IMR-90 (cell line): ENCODE data around the gene MAGI2. TPM values are rescaled to one million over a fixed set of nuclear protein-coding genes. Genes with fewer than 3 reads are reported as not detected.

Experiments used
- ATAC-seq: fragments of 200-7000 bp; cut with Tn5 transposase; 2 replicates; pipeline ENCODE4 v1.9.1; 2020; ENCODE audit warnings: low read depth, mild to moderate bottlenecking, moderate library complexity
- BruUV-seq: library from RNA; stranded (reverse); fragments of 400-500 nt; replicated peaks from 2 replicates; lab custom pipeline; 2021; lab: Mats Ljungman, UMichigan
- CTCF ChIA-PET: fragments of 300-600 bp; formaldehyde crosslinking; extraction: SDS; loops from one replicate; lab custom pipeline; 2021; ENCODE audit warnings: antibody characterized with exemption; lab: Yijun Ruan, JAX
- POLR2A ChIA-PET: fragments of 300-600 bp; sonication (Branson Sonifier 250); formaldehyde crosslinking; loops from one replicate; lab custom pipeline; 2022; ENCODE audit warnings: antibody characterized with exemption; ENCODE audit not compliant: unreplicated experiment; lab: Charles Lee
- DNase-seq: peaks from one replicate; pipeline ENCODE4 v3.0.0; 2013
- H2AFZ ChIP-seq: replicated peaks from 2 replicates; pipeline ENCODE3; 2013; ENCODE audit warnings: low read length, mild to moderate bottlenecking; ENCODE audit not compliant: poor library complexity
- H2AK5ac ChIP-seq: 2 replicates; pipeline ENCODE4 v1.6.1; 2013; ENCODE audit warnings: low read depth, low read length, inconsistent platforms
- H2AK9ac ChIP-seq: replicated peaks from 2 replicates; pipeline ENCODE3; 2013; ENCODE audit warnings: mild to moderate bottlenecking, low read depth, low read length, moderate library complexity; ENCODE audit not compliant: poor library complexity
- H2BK120ac ChIP-seq: 2 replicates; pipeline ENCODE4 v1.6.1; 2013; ENCODE audit warnings: low read depth, low read length, inconsistent platforms
- H2BK15ac ChIP-seq: 3 replicates; pipeline ENCODE4 v1.6.1; 2013; ENCODE audit warnings: low read depth, low read length, inconsistent platforms
- H2BK20ac ChIP-seq: 2 replicates; pipeline ENCODE4 v1.6.1; 2013; ENCODE audit warnings: low read depth, mild to moderate bottlenecking, inconsistent platforms, low read length, moderate library complexity
- H2BK5ac ChIP-seq: 2 replicates; pipeline ENCODE4 v1.6.1; 2013; ENCODE audit warnings: mild to moderate bottlenecking, low read depth, low read length, inconsistent platforms; ENCODE audit not compliant: poor library complexity, severe bottlenecking
- H3K14ac ChIP-seq: replicated peaks from 2 replicates; pipeline ENCODE4 v1.6.1; 2013; ENCODE audit warnings: low read depth, low read length, inconsistent platforms
- H3K18ac ChIP-seq: 2 replicates; pipeline ENCODE4 v1.6.1; 2013; ENCODE audit warnings: low read depth, low read length, control low read depth
- H3K23ac ChIP-seq: 2 replicates; pipeline ENCODE4 v1.6.1; 2013; ENCODE audit warnings: low read depth, low read length, inconsistent platforms
- H3K27ac ChIP-seq: 2 replicates; pipeline ENCODE4 v1.5.1; 2013; ENCODE audit warnings: mild to moderate bottlenecking, control low read depth, low read length; ENCODE audit not compliant: insufficient read depth
- H3K27me3 ChIP-seq: 2 replicates; pipeline ENCODE4 v1.6.1; 2013; ENCODE audit warnings: low read length; ENCODE audit not compliant: control insufficient read depth, insufficient read depth
- H3K36me3 ChIP-seq: 2 replicates; pipeline ENCODE4 v1.6.1; 2013; ENCODE audit warnings: low read length, mixed read lengths; ENCODE audit not compliant: control insufficient read depth, insufficient read depth
- H3K4ac ChIP-seq: 2 replicates; pipeline ENCODE4 v1.6.1; 2013; ENCODE audit warnings: low read depth, low read length, inconsistent platforms
- H3K4me1 ChIP-seq: 2 replicates; pipeline ENCODE4 v1.6.1; 2013; ENCODE audit warnings: low read length, mixed read lengths; ENCODE audit not compliant: control insufficient read depth, insufficient read depth
- H3K4me2 ChIP-seq: 2 replicates; pipeline ENCODE4 v1.6.1; 2013; ENCODE audit warnings: low read depth, mild to moderate bottlenecking, control low read depth, low read length, moderate library complexity
- H3K4me3 ChIP-seq: 2 replicates; pipeline ENCODE4 v1.5.1; 2013; ENCODE audit warnings: low read depth, mild to moderate bottlenecking, control low read depth, low read length, moderate library complexity; ENCODE audit not compliant: insufficient read depth
- H3K56ac ChIP-seq: 2 replicates; pipeline ENCODE4 v1.6.1; 2013; ENCODE audit warnings: low read length, inconsistent platforms; ENCODE audit not compliant: insufficient read depth; ENCODE audit errors: extremely low read depth
- H3K79me1 ChIP-seq, 2 experiments: 2 replicates each; pipeline ENCODE4 v1.6.1; 2013; ENCODE audit warnings: low read length in 2 of 2, inconsistent platforms in 1 of 2, low read depth in 1 of 2
- H3K9ac ChIP-seq: 2 replicates; pipeline ENCODE4 v1.6.1; 2013; ENCODE audit warnings: low read depth, low read length, control low read depth
- H3K9me1 ChIP-seq: 2 replicates; pipeline ENCODE4 v1.6.1; 2013; ENCODE audit warnings: low read length, inconsistent platforms; ENCODE audit not compliant: insufficient read depth
- H3K9me3 ChIP-seq: 2 replicates; pipeline ENCODE4 v1.6.1; 2013; ENCODE audit warnings: low read length; ENCODE audit not compliant: control insufficient read depth, insufficient read depth
- H4K20me1 ChIP-seq: 2 replicates; pipeline ENCODE4 v1.6.1; 2013; ENCODE audit warnings: low read length, inconsistent platforms; ENCODE audit not compliant: insufficient read depth
- H4K5ac ChIP-seq: 2 replicates; pipeline ENCODE4 v1.6.1; 2013; ENCODE audit warnings: mild to moderate bottlenecking, low read depth, low read length, control low read depth
- H4K8ac ChIP-seq, 2 experiments: 2 replicates each; pipeline ENCODE4 v1.6.1; 2013; ENCODE audit warnings: low read depth in 2 of 2, low read length in 2 of 2, control low read depth in 1 of 2, inconsistent platforms in 1 of 2
- H4K91ac ChIP-seq: 2 replicates; pipeline ENCODE4 v1.6.1; 2013; ENCODE audit warnings: low read depth, low read length, inconsistent platforms; ENCODE audit not compliant: insufficient read depth
- BHLHE40 ChIP-seq: fragments of 150-350 bp; IDR thresholded peaks from 2 replicates; pipeline ENCODE4 v1.6.1; 2016; ENCODE audit warnings: mild to moderate bottlenecking, low read depth, low read length
- CEBPB ChIP-seq: IDR thresholded peaks from 2 replicates; pipeline ENCODE4 v1.6.1; 2012; ENCODE audit warnings: low read depth, low read length, improper control_type of control experiment
- CHD1 ChIP-seq: IDR thresholded peaks from 2 replicates; pipeline ENCODE4 v1.6.1; 2012; ENCODE audit warnings: low read depth, low read length, improper control_type of control experiment
- CTCF ChIP-seq: conservative IDR thresholded peaks from 2 replicates; pipeline ENCODE4 v1.5.1; 2012; ENCODE audit warnings: mild to moderate bottlenecking, low read depth, low read length, improper control_type of control experiment
- ELK1 ChIP-seq: fragments of 150-350 bp; IDR thresholded peaks from 2 replicates; pipeline ENCODE4 v1.6.1; 2016; ENCODE audit warnings: low read depth, mild to moderate bottlenecking, low read length, moderate library complexity, borderline replicate concordance
- FOS ChIP-seq: fragments of 150-350 bp; IDR thresholded peaks from 2 replicates; pipeline ENCODE4 v1.6.1; 2016; ENCODE audit warnings: low read depth, low read length
- MAFK ChIP-seq: IDR thresholded peaks from 2 replicates; pipeline ENCODE4 v1.6.1; 2012; ENCODE audit warnings: low read depth, low read length, improper control_type of control experiment
- MAZ ChIP-seq: IDR thresholded peaks from 2 replicates; pipeline ENCODE4 v1.6.1; 2012; ENCODE audit warnings: low read depth, mild to moderate bottlenecking, low read length, improper control_type of control experiment, moderate library complexity, borderline replicate concordance
- MXI1 ChIP-seq: IDR thresholded peaks from 2 replicates; pipeline ENCODE4 v1.6.1; 2012; ENCODE audit warnings: low read depth, mild to moderate bottlenecking, low read length, moderate library complexity, borderline replicate concordance
- NFE2L2 ChIP-seq: fragments of 150-350 bp; IDR thresholded peaks from 2 replicates; pipeline ENCODE4 v1.6.1; 2016; ENCODE audit warnings: low read depth, mild to moderate bottlenecking, low read length
- POLR2A ChIP-seq: IDR thresholded peaks from 2 replicates; pipeline ENCODE4 v1.6.1; 2012; ENCODE audit warnings: mild to moderate bottlenecking, low read depth, low read length
- RAD21 ChIP-seq: IDR thresholded peaks from 2 replicates; pipeline ENCODE4 v1.6.1; 2012; ENCODE audit warnings: low read length, improper control_type of control experiment
- RCOR1 ChIP-seq: IDR thresholded peaks from 2 replicates; pipeline ENCODE4 v1.6.1; 2012; ENCODE audit warnings: mild to moderate bottlenecking, low read length, improper control_type of control experiment; ENCODE audit not compliant: insufficient replicate concordance
- SMC3 ChIP-seq: fragments of 150-350 bp; IDR thresholded peaks from 2 replicates; pipeline ENCODE4 v1.6.1; 2016; ENCODE audit warnings: low read depth, mild to moderate bottlenecking, antibody characterized with exemption, low read length, moderate library complexity
- WGBS, 2 experiments: methylation state at CpG; one replicate each; pipeline versions ENCODE4 v1.1.5 to v1.1.7; 2013; ENCODE audit warnings: missing lambda C conversion rate in 2 of 2; ENCODE audit not compliant: insufficient read length in 1 of 2; ENCODE audit errors: extremely low coverage in 2 of 2; 5-methylcytosine and 5-hydroxymethylcytosine counted together
- dilution Hi-C: fragments of 300-500 bp; cut with HindIII; formaldehyde crosslinking; loops from one replicate; pipeline ENCODE4 v1.14.3; 2018; ENCODE audit warnings: low sequenced_read_pairs; ENCODE audit not compliant: unreplicated experiment
- in situ Hi-C: fragments of 300-500 bp; cut with MboI; formaldehyde crosslinking; loops from 3 replicates; pipeline ENCODE4 v1.14.3; 2019; ENCODE audit warnings: low sequenced_read_pairs, inconsistent platforms, mixed read lengths
- intact Hi-C: fragments of 100-400 bp; cut with micrococcal nuclease; formaldehyde crosslinking; loops from 2 replicates; pipeline ENCODE4 v1.10.0; 2022
- polyA plus RNA-seq, 3 experiments: library from polyadenylated mRNA; depleted of rRNA; stranded (reverse); fragments of >200 nt; gene quantifications; 2 replicates each; pipeline ENCODE4 v1.2.3, GENCODE V29; 2012; ENCODE audit warnings: low replicate concordance in 1 of 3
- total RNA-seq: library from RNA; depleted of rRNA; stranded (reverse); fragments of >200 nt; gene quantifications from 2 replicates; pipeline ENCODE4 v1.2.3, GENCODE V29; 2012
- TF ChIP-seq, protein P1 (sequence below): fragments of 150-350 bp; IDR thresholded peaks from 2 replicates; pipeline ENCODE4 v1.6.1; 2017; ENCODE audit warnings: mild to moderate bottlenecking, antibody characterized with exemption, low read length, low read depth

MAGI2 gene
- total and polyA plus RNA-seq, 2 of the 4 experiments (the other 2 are of a cell fraction): 2.5 to 17.9 TPM

GRCh38 chr7:79347351-79347750 lies 106.1 kb downstream of the MAGI2 start:
- WGBS, 2 experiments: 20% methylated on average over 1 of the region's 3 CpGs; no CpG with 5 or more reads in 1 of the 2 experiments
- Histone ChIP-seq H3K4me2 (no peak overlapping the region), H3K9me1 (no peaks in the 10 kb centered on the region), H3K18ac (no peak overlapping the region), H4K5ac (no peak overlapping the region), H2BK5ac (no peak overlapping the region), H3K9me3 (no peaks in the 10 kb centered on the region), H3K9ac (no peak overlapping the region), H3K4ac (no peak overlapping the region), H3K27ac (no peak overlapping the region), H3K4me1 (0 out of 2 replicates have a peak, but pooled peaks cover 2% of the 10 kb centered on the region), H3K4me3 (no peak overlapping the region), H2BK15ac (no peak overlapping the region), H2BK20ac (no peak overlapping the region), H3K14ac (no peak overlapping the region), H2BK120ac (no peak overlapping the region), H3K36me3 (no peaks in the 10 kb centered on the region), H2AFZ (no peak overlapping the region), H2AK9ac (no peak overlapping the region), H3K23ac (no peak overlapping the region), H4K8ac (no peak overlapping the region), H3K27me3 (no peaks in the 10 kb centered on the region), H3K79me1 (peaks cover 0 to 11% of the 10 kb centered on the region in 2 experiments; a peak in 2 of 4 replicates), H4K91ac (no peak overlapping the region), H3K56ac (no peak overlapping the region), H2AK5ac (no peak overlapping the region), H4K20me1 (no peaks in the 10 kb centered on the region; the same call in 1 of the 2 replicates)
- no TSS peak for BruUV-seq
- CTCF ChIA-PET: no interaction called here
- ATAC-seq (no peak), DNase-seq (no peak)
- in situ Hi-C loops: no loop called here
- no peak for TF ChIP-seq MAFK
- no peak for TF ChIP-seq NFE2L2
- TF ChIP-seq CEBPB: no peak
- no peak for TF ChIP-seq CTCF
- TF ChIP-seq RAD21: no peak
- no peak for TF ChIP-seq FOS
- TF ChIP-seq ELK1: no peak
- TF ChIP-seq MAZ: no peak
- no peak for TF ChIP-seq RCOR1
- TF ChIP-seq, protein P1, sequence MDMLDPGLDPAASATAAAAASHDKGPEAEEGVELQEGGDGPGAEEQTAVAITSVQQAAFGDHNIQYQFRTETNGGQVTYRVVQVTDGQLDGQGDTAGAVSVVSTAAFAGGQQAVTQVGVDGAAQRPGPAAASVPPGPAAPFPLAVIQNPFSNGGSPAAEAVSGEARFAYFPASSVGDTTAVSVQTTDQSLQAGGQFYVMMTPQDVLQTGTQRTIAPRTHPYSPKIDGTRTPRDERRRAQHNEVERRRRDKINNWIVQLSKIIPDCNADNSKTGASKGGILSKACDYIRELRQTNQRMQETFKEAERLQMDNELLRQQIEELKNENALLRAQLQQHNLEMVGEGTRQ: no peak
- no peak for TF ChIP-seq SMC3
- no peak for TF ChIP-seq BHLHE40
- no peak for TF ChIP-seq POLR2A
- TF ChIP-seq MXI1: no peak
- no peak for TF ChIP-seq CHD1
- dilution Hi-C loops: no loop called here
- POLR2A ChIA-PET: no interaction called here
- intact Hi-C loops: no loop called here
